PC-9 (cell line): ENCODE results near the gene DUOXA2. TPM values are rescaled to one million over a fixed set of nuclear protein-coding genes. Genes with fewer than 3 reads are reported as not detected.

ENCODE experiments used
- BruUV-seq: library from RNA; stranded (reverse); fragments of 400-500 nt; replicated peaks from 2 replicates; lab custom pipeline; 2021; lab: Mats Ljungman, UMichigan
- CTCF ChIA-PET: fragments of 300-600 bp; sonication (Branson Sonifier 250); formaldehyde crosslinking; loops from one replicate; lab custom pipeline; 2022; ENCODE audit warnings: antibody characterized with exemption; lab: Charles Lee
- POLR2A ChIA-PET: fragments of 300-600 bp; sonication (Branson Sonifier 250); formaldehyde crosslinking; loops from one replicate; lab custom pipeline; 2022; ENCODE audit warnings: antibody characterized with exemption; ENCODE audit not compliant: unreplicated experiment; lab: Charles Lee
- DNase-seq, 2 experiments: peaks; one replicate each; pipeline versions ENCODE4 v3.0.0 to v3.0.0-alpha.2; 2015 to 2022; ENCODE audit warnings: mixed read lengths in 1 of 2
- H2AFZ ChIP-seq: fragments of 200-600 bp; sonication (generic); 2 replicates; pipeline ENCODE4 v1.8.1; 2017; ENCODE audit warnings: antibody characterized with exemption
- H3F3A ChIP-seq: fragments of 200-600 bp; sonication (generic); 2 replicates; pipeline ENCODE4 v1.8.1; 2017; ENCODE audit warnings: antibody characterized with exemption, mild to moderate bottlenecking, low read depth; ENCODE audit not compliant: insufficient read depth
- H3K27ac ChIP-seq: fragments of 200-600 bp; sonication (generic); 2 replicates; pipeline ENCODE4 v1.6.1; 2016; ENCODE audit warnings: mixed run types
- H3K27me3 ChIP-seq: fragments of 200-600 bp; sonication (generic); 2 replicates; pipeline ENCODE4 v1.6.1; 2016; ENCODE audit warnings: low read depth, mixed run types; ENCODE audit not compliant: insufficient read depth
- H3K36me3 ChIP-seq: fragments of 200-600 bp; sonication (generic); 2 replicates; pipeline ENCODE4 v1.6.1; 2016; ENCODE audit warnings: low read depth, mixed run types
- H3K4me1 ChIP-seq: fragments of 200-600 bp; sonication (generic); replicated peaks from 2 replicates; pipeline ENCODE4 v1.6.1; 2016; ENCODE audit warnings: mixed run types; ENCODE audit not compliant: insufficient read depth
- H3K4me2 ChIP-seq: fragments of 200-600 bp; sonication (generic); 2 replicates; pipeline ENCODE4 v1.6.1; 2017; ENCODE audit warnings: mixed run types
- H3K4me3 ChIP-seq: fragments of 200-600 bp; sonication (generic); 2 replicates; pipeline ENCODE4 v1.6.1; 2016; ENCODE audit warnings: mixed run types
- H3K79me2 ChIP-seq: fragments of 200-600 bp; sonication (generic); 2 replicates; pipeline ENCODE4 v1.6.1; 2017; ENCODE audit warnings: low read depth, mixed run types
- H3K9me2 ChIP-seq: fragments of 200-600 bp; sonication (generic); 2 replicates; pipeline ENCODE4 v1.8.1; 2017; ENCODE audit warnings: mild to moderate bottlenecking; ENCODE audit not compliant: insufficient read depth
- H3K9me3 ChIP-seq: fragments of 200-600 bp; sonication (generic); 2 replicates; pipeline ENCODE4 v1.8.1; 2016; ENCODE audit warnings: low read depth; ENCODE audit not compliant: insufficient read depth
- H4K20me1 ChIP-seq: fragments of 200-600 bp; sonication (generic); 2 replicates; pipeline ENCODE4 v1.8.1; 2017; ENCODE audit not compliant: insufficient read depth
- EZH2 ChIP-seq: fragments of 200-600 bp; sonication (generic); IDR thresholded peaks from 2 replicates; pipeline ENCODE4 v1.8.0; 2017; ENCODE audit warnings: antibody characterized with exemption, low read depth
- intact Hi-C: fragments of 100-400 bp; cut with micrococcal nuclease; formaldehyde crosslinking; loops from one replicate; pipeline ENCODE4 v1.10.0; 2022; ENCODE audit not compliant: unreplicated experiment
- total RNA-seq: library from RNA; stranded (reverse); gene quantifications from 2 replicates; pipeline ENCODE4 v1.2.3, GENCODE V29; 2021
- TF ChIP-seq, protein P1 (sequence below): fragments of 200-600 bp; sonication (generic); conservative IDR thresholded peaks from 2 replicates; pipeline ENCODE4 v1.6.1; 2017; ENCODE audit warnings: mixed run types, antibody characterized with exemption, mild to moderate bottlenecking, moderate library complexity

The DUOXA2 gene
- total RNA-seq, 1 experiment from 2014 or later: not detected

DNA sequence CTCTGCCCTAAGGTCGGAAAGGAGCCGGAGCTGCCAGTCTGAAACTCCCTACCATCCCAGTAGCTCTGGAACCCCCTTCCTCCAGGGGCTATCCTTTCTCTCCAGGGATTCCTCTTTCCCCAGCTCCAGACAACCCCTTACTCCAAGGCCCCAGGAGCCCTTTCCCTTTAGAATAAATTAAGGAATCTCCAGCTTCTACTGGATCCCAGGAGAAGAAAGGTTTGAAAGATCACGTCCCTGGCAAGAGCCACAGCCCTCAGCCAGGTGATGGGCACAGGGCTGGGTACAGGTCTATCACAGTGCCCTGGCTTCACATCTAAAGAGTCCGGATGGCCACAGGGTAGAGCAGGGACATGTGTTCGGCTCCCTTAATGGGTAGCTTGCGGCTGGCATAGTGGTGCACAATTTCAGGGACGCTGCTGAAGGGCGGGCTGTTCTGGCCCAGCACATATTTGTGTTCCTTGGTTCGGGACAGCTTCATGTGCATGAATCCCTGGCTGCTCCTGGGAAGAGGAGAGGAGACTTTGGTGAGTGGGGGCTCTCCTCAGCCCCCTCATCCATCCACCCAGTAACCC lies 53.6 kb downstream of the DUOXA2 start:
- no peaks in the 10 kb centered on the region for H3K27me3 ChIP-seq
- no peak for DNase-seq
- peak overlapping the region; percentile 74 for H3K4me2 ChIP-seq
- TF ChIP-seq, protein P1, sequence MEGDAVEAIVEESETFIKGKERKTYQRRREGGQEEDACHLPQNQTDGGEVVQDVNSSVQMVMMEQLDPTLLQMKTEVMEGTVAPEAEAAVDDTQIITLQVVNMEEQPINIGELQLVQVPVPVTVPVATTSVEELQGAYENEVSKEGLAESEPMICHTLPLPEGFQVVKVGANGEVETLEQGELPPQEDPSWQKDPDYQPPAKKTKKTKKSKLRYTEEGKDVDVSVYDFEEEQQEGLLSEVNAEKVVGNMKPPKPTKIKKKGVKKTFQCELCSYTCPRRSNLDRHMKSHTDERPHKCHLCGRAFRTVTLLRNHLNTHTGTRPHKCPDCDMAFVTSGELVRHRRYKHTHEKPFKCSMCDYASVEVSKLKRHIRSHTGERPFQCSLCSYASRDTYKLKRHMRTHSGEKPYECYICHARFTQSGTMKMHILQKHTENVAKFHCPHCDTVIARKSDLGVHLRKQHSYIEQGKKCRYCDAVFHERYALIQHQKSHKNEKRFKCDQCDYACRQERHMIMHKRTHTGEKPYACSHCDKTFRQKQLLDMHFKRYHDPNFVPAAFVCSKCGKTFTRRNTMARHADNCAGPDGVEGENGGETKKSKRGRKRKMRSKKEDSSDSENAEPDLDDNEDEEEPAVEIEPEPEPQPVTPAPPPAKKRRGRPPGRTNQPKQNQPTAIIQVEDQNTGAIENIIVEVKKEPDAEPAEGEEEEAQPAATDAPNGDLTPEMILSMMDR: peak; percentile 41; the same call in 1 of the 2 replicates
- TF ChIP-seq EZH2: no peak
- H3K9me3 ChIP-seq: no peaks in the 10 kb centered on the region
- H2AFZ ChIP-seq: peak overlapping the region; percentile 89; the same call in 1 of the 2 replicates
- ChIA-PET CTCF (interaction anchor here (0.6 to 2.2 kb wide), 3 partner anchors 14 to 41 kb away, joined by 3 to 6 read pairs (median 5); no protein-coding TSS in a partner anchor), POLR2A (interaction anchor here (0.6 to 0.7 kb wide), 2 partner anchors 21 to 112 kb away, joined by 3 to 4 read pairs; no protein-coding TSS in a partner anchor)
- no peaks in the 10 kb centered on the region for H3K79me2 ChIP-seq
- no peak overlapping the region for H3K27ac ChIP-seq
- no peaks in the 10 kb centered on the region for H3K9me2 ChIP-seq
- intact Hi-C loops: loop anchor here (1.0 kb wide), 2 partner anchors 31 to 290 kb away; no protein-coding TSS in a partner anchor
- H3K4me1 ChIP-seq: peaks cover 6% of the 10 kb centered on the region
- H3K36me3 ChIP-seq: no peaks in the 10 kb centered on the region
- H3F3A ChIP-seq: no peaks in the 10 kb centered on the region; the same call in 1 of the 2 replicates
- no TSS peak for BruUV-seq
- H4K20me1 ChIP-seq: no peaks in the 10 kb centered on the region
- H3K4me3 ChIP-seq: peak overlapping the region; percentile 62; the same call in 1 of the 2 replicates

Other genes starting within 250 kb of the DUOXA2 start
- not detected in 2 replicates for gene TERB2, start 157.6 kb upstream of the DUOXA2 start, total RNA-seq
- gene SORD, start 91.1 kb upstream of the DUOXA2 start, total RNA-seq: 66.4 and 69.6 TPM in 2 replicates
- 0.10 TPM in 1 of 2 replicates, not detected in the other for gene DUOX2, start 154 bp upstream of the DUOXA2 start, total RNA-seq
- gene DUOXA1, start 15.6 kb downstream of the DUOXA2 start, total RNA-seq: 0.33 and 0.75 TPM in 2 replicates
- gene DUOX1, start 15.7 kb downstream of the DUOXA2 start, total RNA-seq: 0.08 TPM in 1 of 2 replicates, not detected in the other
- gene SHF, start 73.6 kb downstream of the DUOXA2 start, total RNA-seq: 6.1 and 6.3 TPM in 2 replicates
- not detected in 2 replicates for gene SLC28A2, start 137.9 kb downstream of the DUOXA2 start, total RNA-seq